ENCODE data around the gene SLC25A36.

DNA sequence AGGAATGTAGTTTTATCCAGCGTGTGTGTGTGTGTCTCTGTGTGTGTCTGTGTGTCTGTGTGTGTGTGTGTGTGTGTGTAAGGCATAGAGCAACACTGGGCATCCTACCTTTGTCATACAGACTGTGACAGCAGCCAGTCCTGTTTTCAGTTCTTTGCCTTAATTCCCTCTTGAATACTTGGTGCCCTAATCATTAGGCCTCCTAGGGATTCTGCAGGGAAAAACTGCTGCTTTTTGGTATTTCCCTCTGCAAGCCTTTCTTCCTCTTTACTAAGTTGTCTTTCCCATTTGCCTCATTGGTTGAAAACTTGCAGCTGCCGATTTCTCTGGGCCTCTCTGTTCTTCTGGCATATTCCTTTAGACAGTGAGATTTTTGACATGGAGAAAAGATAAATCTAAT is 9.2 kb downstream of the SLC25A36 start:
- TF ChIP-seq CTCF (IDR thresholded peaks at IDR 0.05): no peak
- no peak for TF ChIP-seq EZH2 (IDR thresholded peaks at IDR 0.05)
- TF ChIP-seq EZH2phosphoT487 (IDR thresholded peaks at IDR 0.05): no peak
